Measurements from ENCODE around the gene MMAB.

GRCh38 chr12:109600481-109600880 lies 27.2 kb upstream of the MMAB start:
- TF ChIP-seq CTCF (IDR thresholded peaks at IDR 0.05) (no peak), POLR2A (IDR thresholded peaks at IDR 0.05) (no peak), EP300 (IDR thresholded peaks at IDR 0.05) (no peak), POLR2AphosphoS5 (IDR thresholded peaks at IDR 0.05) (no peak)
